NB4 (cell line): ENCODE results near the gene TMEM35A.

ENCODE experiments used
- MYC ChIP-seq: IDR thresholded peaks from 2 replicates; pipeline ENCODE4 v1.6.1; 2011; ENCODE audit warnings: low read depth, low read length
- POLR2A ChIP-seq: IDR thresholded peaks from 2 replicates; pipeline ENCODE4 v1.6.1; 2011; ENCODE audit warnings: mild to moderate bottlenecking; ENCODE audit not compliant: insufficient read length; ENCODE audit errors: extremely low read depth
- TF ChIP-seq, protein P1 (sequence below): IDR thresholded peaks from one replicate; pipeline ENCODE4 v1.5.1; 2012; ENCODE audit warnings: low read depth, low read length
- TF ChIP-seq, protein P2 (sequence below): IDR thresholded peaks from 2 replicates; pipeline ENCODE4 v1.6.1; 2011; ENCODE audit warnings: low read depth, low read length

DNA sequence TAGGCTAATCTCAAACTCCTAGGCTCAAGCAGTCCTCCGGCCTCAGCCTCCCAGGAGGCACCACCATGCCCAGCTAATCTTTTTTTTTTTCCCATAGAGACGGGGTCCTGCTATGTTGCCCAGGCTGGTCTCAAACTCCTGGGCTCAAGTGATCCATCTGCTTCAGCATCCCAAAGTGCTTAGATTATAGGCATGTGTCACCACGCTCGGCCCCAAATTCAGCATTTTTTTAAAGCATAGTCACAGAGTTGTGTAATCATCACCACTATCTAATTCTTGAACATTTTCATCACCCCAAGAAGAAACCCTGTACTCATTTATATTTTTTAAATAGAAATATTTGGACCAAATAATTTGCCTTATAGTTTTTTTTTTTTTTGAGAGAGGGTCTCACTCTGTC lies 29.6 kb downstream of the TMEM35A start:
- TF ChIP-seq, protein P1, sequence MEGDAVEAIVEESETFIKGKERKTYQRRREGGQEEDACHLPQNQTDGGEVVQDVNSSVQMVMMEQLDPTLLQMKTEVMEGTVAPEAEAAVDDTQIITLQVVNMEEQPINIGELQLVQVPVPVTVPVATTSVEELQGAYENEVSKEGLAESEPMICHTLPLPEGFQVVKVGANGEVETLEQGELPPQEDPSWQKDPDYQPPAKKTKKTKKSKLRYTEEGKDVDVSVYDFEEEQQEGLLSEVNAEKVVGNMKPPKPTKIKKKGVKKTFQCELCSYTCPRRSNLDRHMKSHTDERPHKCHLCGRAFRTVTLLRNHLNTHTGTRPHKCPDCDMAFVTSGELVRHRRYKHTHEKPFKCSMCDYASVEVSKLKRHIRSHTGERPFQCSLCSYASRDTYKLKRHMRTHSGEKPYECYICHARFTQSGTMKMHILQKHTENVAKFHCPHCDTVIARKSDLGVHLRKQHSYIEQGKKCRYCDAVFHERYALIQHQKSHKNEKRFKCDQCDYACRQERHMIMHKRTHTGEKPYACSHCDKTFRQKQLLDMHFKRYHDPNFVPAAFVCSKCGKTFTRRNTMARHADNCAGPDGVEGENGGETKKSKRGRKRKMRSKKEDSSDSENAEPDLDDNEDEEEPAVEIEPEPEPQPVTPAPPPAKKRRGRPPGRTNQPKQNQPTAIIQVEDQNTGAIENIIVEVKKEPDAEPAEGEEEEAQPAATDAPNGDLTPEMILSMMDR, result no peak
- TF ChIP-seq POLR2A (no peak), MYC (no peak)
- TF ChIP-seq, protein P2, sequence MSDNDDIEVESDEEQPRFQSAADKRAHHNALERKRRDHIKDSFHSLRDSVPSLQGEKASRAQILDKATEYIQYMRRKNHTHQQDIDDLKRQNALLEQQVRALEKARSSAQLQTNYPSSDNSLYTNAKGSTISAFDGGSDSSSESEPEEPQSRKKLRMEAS, result no peak
